IMR-90 (cell line): ENCODE results near the gene CASP1. TPM values are rescaled to one million over a fixed set of nuclear protein-coding genes. Genes with fewer than 3 reads are reported as not detected.
A peak's percentile ranks its signal among the peaks of the same experiment; 100 is the strongest.

Experiments
- ATAC-seq: fragments of 200-7000 bp; cut with Tn5 transposase; 2 replicates; pipeline ENCODE4 v1.9.1; 2020; ENCODE audit warnings: low read depth, mild to moderate bottlenecking, moderate library complexity
- BruUV-seq: library from RNA; stranded (reverse); fragments of 400-500 nt; replicated peaks from 2 replicates; lab custom pipeline; 2021; lab: Mats Ljungman, UMichigan
- CTCF ChIA-PET: fragments of 300-600 bp; formaldehyde crosslinking; extraction: SDS; loops from one replicate; lab custom pipeline; 2021; ENCODE audit warnings: antibody characterized with exemption; lab: Yijun Ruan, JAX
- POLR2A ChIA-PET: fragments of 300-600 bp; sonication (Branson Sonifier 250); formaldehyde crosslinking; loops from one replicate; lab custom pipeline; 2022; ENCODE audit warnings: antibody characterized with exemption; ENCODE audit not compliant: unreplicated experiment; lab: Charles Lee
- DNase-seq: peaks from one replicate; pipeline ENCODE4 v3.0.0; 2013
- H2AFZ ChIP-seq: replicated peaks from 2 replicates; pipeline ENCODE3; 2013; ENCODE audit warnings: low read length, mild to moderate bottlenecking; ENCODE audit not compliant: poor library complexity
- H2AK5ac ChIP-seq: 2 replicates; pipeline ENCODE4 v1.6.1; 2013; ENCODE audit warnings: low read depth, low read length, inconsistent platforms
- H2AK9ac ChIP-seq: replicated peaks from 2 replicates; pipeline ENCODE3; 2013; ENCODE audit warnings: mild to moderate bottlenecking, low read depth, low read length, moderate library complexity; ENCODE audit not compliant: poor library complexity
- H2BK120ac ChIP-seq: 2 replicates; pipeline ENCODE4 v1.6.1; 2013; ENCODE audit warnings: low read depth, low read length, inconsistent platforms
- H2BK15ac ChIP-seq: 3 replicates; pipeline ENCODE4 v1.6.1; 2013; ENCODE audit warnings: low read depth, low read length, inconsistent platforms
- H2BK20ac ChIP-seq: 2 replicates; pipeline ENCODE4 v1.6.1; 2013; ENCODE audit warnings: low read depth, mild to moderate bottlenecking, inconsistent platforms, low read length, moderate library complexity
- H2BK5ac ChIP-seq: 2 replicates; pipeline ENCODE4 v1.6.1; 2013; ENCODE audit warnings: mild to moderate bottlenecking, low read depth, low read length, inconsistent platforms; ENCODE audit not compliant: poor library complexity, severe bottlenecking
- H3K14ac ChIP-seq: replicated peaks from 2 replicates; pipeline ENCODE4 v1.6.1; 2013; ENCODE audit warnings: low read depth, low read length, inconsistent platforms
- H3K18ac ChIP-seq: 2 replicates; pipeline ENCODE4 v1.6.1; 2013; ENCODE audit warnings: low read depth, low read length, control low read depth
- H3K23ac ChIP-seq: 2 replicates; pipeline ENCODE4 v1.6.1; 2013; ENCODE audit warnings: low read depth, low read length, inconsistent platforms
- H3K27ac ChIP-seq: 2 replicates; pipeline ENCODE4 v1.5.1; 2013; ENCODE audit warnings: mild to moderate bottlenecking, control low read depth, low read length; ENCODE audit not compliant: insufficient read depth
- H3K27me3 ChIP-seq: 2 replicates; pipeline ENCODE4 v1.6.1; 2013; ENCODE audit warnings: low read length; ENCODE audit not compliant: control insufficient read depth, insufficient read depth
- H3K36me3 ChIP-seq: 2 replicates; pipeline ENCODE4 v1.6.1; 2013; ENCODE audit warnings: low read length, mixed read lengths; ENCODE audit not compliant: control insufficient read depth, insufficient read depth
- H3K4ac ChIP-seq: 2 replicates; pipeline ENCODE4 v1.6.1; 2013; ENCODE audit warnings: low read depth, low read length, inconsistent platforms
- H3K4me1 ChIP-seq: 2 replicates; pipeline ENCODE4 v1.6.1; 2013; ENCODE audit warnings: low read length, mixed read lengths; ENCODE audit not compliant: control insufficient read depth, insufficient read depth
- H3K4me2 ChIP-seq: 2 replicates; pipeline ENCODE4 v1.6.1; 2013; ENCODE audit warnings: low read depth, mild to moderate bottlenecking, control low read depth, low read length, moderate library complexity
- H3K4me3 ChIP-seq: 2 replicates; pipeline ENCODE4 v1.5.1; 2013; ENCODE audit warnings: low read depth, mild to moderate bottlenecking, control low read depth, low read length, moderate library complexity; ENCODE audit not compliant: insufficient read depth
- H3K56ac ChIP-seq: 2 replicates; pipeline ENCODE4 v1.6.1; 2013; ENCODE audit warnings: low read length, inconsistent platforms; ENCODE audit not compliant: insufficient read depth; ENCODE audit errors: extremely low read depth
- H3K79me1 ChIP-seq, 2 experiments: 2 replicates each; pipeline ENCODE4 v1.6.1; 2013; ENCODE audit warnings: low read length in 2 of 2, inconsistent platforms in 1 of 2, low read depth in 1 of 2
- H3K9ac ChIP-seq: 2 replicates; pipeline ENCODE4 v1.6.1; 2013; ENCODE audit warnings: low read depth, low read length, control low read depth
- H3K9me1 ChIP-seq: 2 replicates; pipeline ENCODE4 v1.6.1; 2013; ENCODE audit warnings: low read length, inconsistent platforms; ENCODE audit not compliant: insufficient read depth
- H3K9me3 ChIP-seq: 2 replicates; pipeline ENCODE4 v1.6.1; 2013; ENCODE audit warnings: low read length; ENCODE audit not compliant: control insufficient read depth, insufficient read depth
- H4K20me1 ChIP-seq: 2 replicates; pipeline ENCODE4 v1.6.1; 2013; ENCODE audit warnings: low read length, inconsistent platforms; ENCODE audit not compliant: insufficient read depth
- H4K5ac ChIP-seq: 2 replicates; pipeline ENCODE4 v1.6.1; 2013; ENCODE audit warnings: mild to moderate bottlenecking, low read depth, low read length, control low read depth
- H4K8ac ChIP-seq, 2 experiments: 2 replicates each; pipeline ENCODE4 v1.6.1; 2013; ENCODE audit warnings: low read depth in 2 of 2, low read length in 2 of 2, control low read depth in 1 of 2, inconsistent platforms in 1 of 2
- H4K91ac ChIP-seq: 2 replicates; pipeline ENCODE4 v1.6.1; 2013; ENCODE audit warnings: low read depth, low read length, inconsistent platforms; ENCODE audit not compliant: insufficient read depth
- CEBPB ChIP-seq: IDR thresholded peaks from 2 replicates; pipeline ENCODE4 v1.6.1; 2012; ENCODE audit warnings: low read depth, low read length, improper control_type of control experiment
- CHD1 ChIP-seq: IDR thresholded peaks from 2 replicates; pipeline ENCODE4 v1.6.1; 2012; ENCODE audit warnings: low read depth, low read length, improper control_type of control experiment
- FOS ChIP-seq: fragments of 150-350 bp; IDR thresholded peaks from 2 replicates; pipeline ENCODE4 v1.6.1; 2016; ENCODE audit warnings: low read depth, low read length
- MAFK ChIP-seq: IDR thresholded peaks from 2 replicates; pipeline ENCODE4 v1.6.1; 2012; ENCODE audit warnings: low read depth, low read length, improper control_type of control experiment
- MAZ ChIP-seq: IDR thresholded peaks from 2 replicates; pipeline ENCODE4 v1.6.1; 2012; ENCODE audit warnings: low read depth, mild to moderate bottlenecking, low read length, improper control_type of control experiment, moderate library complexity, borderline replicate concordance
- NFE2L2 ChIP-seq: fragments of 150-350 bp; IDR thresholded peaks from 2 replicates; pipeline ENCODE4 v1.6.1; 2016; ENCODE audit warnings: low read depth, mild to moderate bottlenecking, low read length
- POLR2A ChIP-seq: IDR thresholded peaks from 2 replicates; pipeline ENCODE4 v1.6.1; 2012; ENCODE audit warnings: mild to moderate bottlenecking, low read depth, low read length
- RAD21 ChIP-seq: IDR thresholded peaks from 2 replicates; pipeline ENCODE4 v1.6.1; 2012; ENCODE audit warnings: low read length, improper control_type of control experiment
- RCOR1 ChIP-seq: IDR thresholded peaks from 2 replicates; pipeline ENCODE4 v1.6.1; 2012; ENCODE audit warnings: mild to moderate bottlenecking, low read length, improper control_type of control experiment; ENCODE audit not compliant: insufficient replicate concordance
- RFX5 ChIP-seq: IDR thresholded peaks from 2 replicates; pipeline ENCODE4 v1.8.0; 2012; ENCODE audit warnings: low read depth, mild to moderate bottlenecking, low read length, moderate library complexity
- WGBS, 2 experiments: methylation state at CpG; one replicate each; pipeline versions ENCODE4 v1.1.5 to v1.1.7; 2013; ENCODE audit warnings: missing lambda C conversion rate in 2 of 2; ENCODE audit not compliant: insufficient read length in 1 of 2; ENCODE audit errors: extremely low coverage in 2 of 2; 5-methylcytosine and 5-hydroxymethylcytosine counted together
- dilution Hi-C: fragments of 300-500 bp; cut with HindIII; formaldehyde crosslinking; loops from one replicate; pipeline ENCODE4 v1.14.3; 2018; ENCODE audit warnings: low sequenced_read_pairs; ENCODE audit not compliant: unreplicated experiment
- in situ Hi-C: fragments of 300-500 bp; cut with MboI; formaldehyde crosslinking; loops from 3 replicates; pipeline ENCODE4 v1.14.3; 2019; ENCODE audit warnings: low sequenced_read_pairs, inconsistent platforms, mixed read lengths
- intact Hi-C: fragments of 100-400 bp; cut with micrococcal nuclease; formaldehyde crosslinking; loops from 2 replicates; pipeline ENCODE4 v1.10.0; 2022
- polyA plus RNA-seq, 3 experiments: library from polyadenylated mRNA; depleted of rRNA; stranded (reverse); fragments of >200 nt; gene quantifications; 2 replicates each; pipeline ENCODE4 v1.2.3, GENCODE V29; 2012; ENCODE audit warnings: low replicate concordance in 1 of 3
- total RNA-seq: library from RNA; depleted of rRNA; stranded (reverse); fragments of >200 nt; gene quantifications from 2 replicates; pipeline ENCODE4 v1.2.3, GENCODE V29; 2012
- TF ChIP-seq, protein P1 (sequence below): fragments of 150-350 bp; IDR thresholded peaks from 2 replicates; pipeline ENCODE4 v1.6.1; 2017; ENCODE audit warnings: mild to moderate bottlenecking, antibody characterized with exemption, low read length, low read depth
- TF ChIP-seq, protein P2 (sequence below): conservative IDR thresholded peaks from 2 replicates; pipeline ENCODE4 v1.5.1; 2012; ENCODE audit warnings: mild to moderate bottlenecking, low read depth, low read length, improper control_type of control experiment
- TF ChIP-seq, protein P3 (sequence below): fragments of 150-350 bp; IDR thresholded peaks from 2 replicates; pipeline ENCODE4 v1.6.1; 2016; ENCODE audit warnings: low read depth, mild to moderate bottlenecking, low read length, moderate library complexity, borderline replicate concordance

CASP1 gene
- total and polyA plus RNA-seq, 2 of the 4 experiments (the other 2 are of a cell fraction), result 12.5 to 31.2 TPM

DNA sequence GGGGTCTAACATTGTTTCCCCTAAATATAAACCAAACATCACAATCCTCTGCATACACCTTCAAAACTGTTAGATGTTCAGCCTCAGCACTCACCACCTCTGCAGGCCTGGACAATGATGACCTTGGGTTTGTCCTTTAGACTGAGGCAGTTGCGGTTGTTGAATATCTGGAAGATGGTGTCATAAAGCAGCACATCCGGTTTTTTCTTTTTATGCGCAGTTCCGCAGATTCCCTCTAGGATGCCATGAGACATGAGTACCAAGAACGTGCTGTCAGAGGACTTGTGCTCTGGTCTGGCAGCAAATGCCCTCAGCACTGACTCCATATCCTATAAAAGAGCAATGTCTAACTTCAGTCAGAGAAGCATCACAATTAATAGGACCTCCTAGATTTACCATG lies 34.8 kb downstream of the CASP1 start:
- POLR2A ChIA-PET, result no interaction called here
- 93% methylated on average over 3 of the region's 5 CpGs; no CpG with 5 or more reads in 1 of the 2 experiments for WGBS, 2 experiments
- dilution Hi-C loops, result no loop called here

More for the DNA sequence above, 34.8 kb downstream of the CASP1 start:
- CTCF ChIA-PET, result no interaction called here
- Histone ChIP-seq H2BK15ac (no peak overlapping the region), H3K9me3 (no peaks in the 10 kb centered on the region), H3K18ac (no peak overlapping the region), H3K9me1 (no peaks in the 10 kb centered on the region), H3K9ac (no peak overlapping the region), H3K4me2 (no peak overlapping the region), H3K4me1 (peaks cover 1% of the 10 kb centered on the region; the same call in 1 of the 2 replicates), H3K4ac (no peak overlapping the region), H2BK20ac (0 out of 2 replicates have a peak overlapping the region, but pooled peaks have one; percentile 31), H4K20me1 (no peaks in the 10 kb centered on the region), H4K8ac (no peak overlapping the region), H2AK5ac (no peak overlapping the region), H3K4me3 (no peak overlapping the region), H2BK120ac (no peak overlapping the region), H3K27me3 (no peaks in the 10 kb centered on the region), H2AK9ac (no peak overlapping the region), H4K5ac (no peak overlapping the region), H3K23ac (no peak overlapping the region), H3K36me3 (no peaks in the 10 kb centered on the region), H3K56ac (no peak overlapping the region), H3K79me1 (no peaks in the 10 kb centered on the region), H3K27ac (no peak overlapping the region), H2AFZ (no peak overlapping the region), H3K14ac (no peak overlapping the region), H2BK5ac (no peak overlapping the region), H4K91ac (no peak overlapping the region)
- in situ Hi-C loops, result no loop called here
- no peak for TF ChIP-seq RAD21
- TF ChIP-seq MAFK, result no peak
- no peak for TF ChIP-seq MAZ
- TF ChIP-seq RFX5, result no peak
- TF ChIP-seq, protein P1, sequence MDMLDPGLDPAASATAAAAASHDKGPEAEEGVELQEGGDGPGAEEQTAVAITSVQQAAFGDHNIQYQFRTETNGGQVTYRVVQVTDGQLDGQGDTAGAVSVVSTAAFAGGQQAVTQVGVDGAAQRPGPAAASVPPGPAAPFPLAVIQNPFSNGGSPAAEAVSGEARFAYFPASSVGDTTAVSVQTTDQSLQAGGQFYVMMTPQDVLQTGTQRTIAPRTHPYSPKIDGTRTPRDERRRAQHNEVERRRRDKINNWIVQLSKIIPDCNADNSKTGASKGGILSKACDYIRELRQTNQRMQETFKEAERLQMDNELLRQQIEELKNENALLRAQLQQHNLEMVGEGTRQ, result no peak
- TF ChIP-seq CEBPB, result no peak
- TF ChIP-seq RCOR1, result no peak
- TF ChIP-seq, protein P2, sequence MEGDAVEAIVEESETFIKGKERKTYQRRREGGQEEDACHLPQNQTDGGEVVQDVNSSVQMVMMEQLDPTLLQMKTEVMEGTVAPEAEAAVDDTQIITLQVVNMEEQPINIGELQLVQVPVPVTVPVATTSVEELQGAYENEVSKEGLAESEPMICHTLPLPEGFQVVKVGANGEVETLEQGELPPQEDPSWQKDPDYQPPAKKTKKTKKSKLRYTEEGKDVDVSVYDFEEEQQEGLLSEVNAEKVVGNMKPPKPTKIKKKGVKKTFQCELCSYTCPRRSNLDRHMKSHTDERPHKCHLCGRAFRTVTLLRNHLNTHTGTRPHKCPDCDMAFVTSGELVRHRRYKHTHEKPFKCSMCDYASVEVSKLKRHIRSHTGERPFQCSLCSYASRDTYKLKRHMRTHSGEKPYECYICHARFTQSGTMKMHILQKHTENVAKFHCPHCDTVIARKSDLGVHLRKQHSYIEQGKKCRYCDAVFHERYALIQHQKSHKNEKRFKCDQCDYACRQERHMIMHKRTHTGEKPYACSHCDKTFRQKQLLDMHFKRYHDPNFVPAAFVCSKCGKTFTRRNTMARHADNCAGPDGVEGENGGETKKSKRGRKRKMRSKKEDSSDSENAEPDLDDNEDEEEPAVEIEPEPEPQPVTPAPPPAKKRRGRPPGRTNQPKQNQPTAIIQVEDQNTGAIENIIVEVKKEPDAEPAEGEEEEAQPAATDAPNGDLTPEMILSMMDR, result no peak
- TF ChIP-seq, protein P3, sequence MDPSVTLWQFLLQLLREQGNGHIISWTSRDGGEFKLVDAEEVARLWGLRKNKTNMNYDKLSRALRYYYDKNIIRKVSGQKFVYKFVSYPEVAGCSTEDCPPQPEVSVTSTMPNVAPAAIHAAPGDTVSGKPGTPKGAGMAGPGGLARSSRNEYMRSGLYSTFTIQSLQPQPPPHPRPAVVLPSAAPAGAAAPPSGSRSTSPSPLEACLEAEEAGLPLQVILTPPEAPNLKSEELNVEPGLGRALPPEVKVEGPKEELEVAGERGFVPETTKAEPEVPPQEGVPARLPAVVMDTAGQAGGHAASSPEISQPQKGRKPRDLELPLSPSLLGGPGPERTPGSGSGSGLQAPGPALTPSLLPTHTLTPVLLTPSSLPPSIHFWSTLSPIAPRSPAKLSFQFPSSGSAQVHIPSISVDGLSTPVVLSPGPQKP, result no peak
- TF ChIP-seq POLR2A, result no peak
- TF ChIP-seq NFE2L2, result no peak
- TF ChIP-seq CHD1, result no peak
- TF ChIP-seq FOS, result no peak
- intact Hi-C loops, result no loop called here
- no TSS peak for BruUV-seq
- no peak for ATAC-seq
- no peak for DNase-seq
